Omental fat pad (tissue), 4 donors: Measurements from ENCODE around the gene MAFB. TPM values are rescaled to one million over a fixed set of nuclear protein-coding genes. Genes with fewer than 3 reads are reported as not detected.
"Not testable (repeated sequence)": the region's sequence is repeated elsewhere in the genome, so short reads cannot be mapped to it uniquely, and the experiment has no call there.

Source experiments
- ATAC-seq: fragments of 150-250 bp; one replicate; pipeline ENCODE4 v1.9.1; 2016; ENCODE audit warnings: mild to moderate bottlenecking, moderate library complexity; ENCODE audit not compliant: low FRiP score
- DNase-seq: peaks from one replicate; pipeline ENCODE4 v3.0.0-alpha.2; 2019; ENCODE audit warnings: low spot score
- total RNA-seq, 4 donors: library from RNA; depleted of rRNA; stranded (reverse); fragments of >200 nt; gene quantifications; one replicate each; pipeline ENCODE4 v1.1.0, GENCODE V29; 2016
- TF ChIP-seq, protein P1 (sequence below), 3 donors: fragments of 450-650 bp; IDR thresholded peaks; one replicate each; pipeline ENCODE4 v1.5.1; 2016 to 2017; ENCODE audit warnings: antibody characterized with exemption in 3 of 3, mild to moderate bottlenecking in 3 of 3, moderate library complexity in 2 of 3

MAFB gene
- 100 to 1,000 TPM in 1 of 4 donors, 10 to 100 TPM in 3; 44.3 to 173 (median 82.4) TPM for total RNA-seq

DNA sequence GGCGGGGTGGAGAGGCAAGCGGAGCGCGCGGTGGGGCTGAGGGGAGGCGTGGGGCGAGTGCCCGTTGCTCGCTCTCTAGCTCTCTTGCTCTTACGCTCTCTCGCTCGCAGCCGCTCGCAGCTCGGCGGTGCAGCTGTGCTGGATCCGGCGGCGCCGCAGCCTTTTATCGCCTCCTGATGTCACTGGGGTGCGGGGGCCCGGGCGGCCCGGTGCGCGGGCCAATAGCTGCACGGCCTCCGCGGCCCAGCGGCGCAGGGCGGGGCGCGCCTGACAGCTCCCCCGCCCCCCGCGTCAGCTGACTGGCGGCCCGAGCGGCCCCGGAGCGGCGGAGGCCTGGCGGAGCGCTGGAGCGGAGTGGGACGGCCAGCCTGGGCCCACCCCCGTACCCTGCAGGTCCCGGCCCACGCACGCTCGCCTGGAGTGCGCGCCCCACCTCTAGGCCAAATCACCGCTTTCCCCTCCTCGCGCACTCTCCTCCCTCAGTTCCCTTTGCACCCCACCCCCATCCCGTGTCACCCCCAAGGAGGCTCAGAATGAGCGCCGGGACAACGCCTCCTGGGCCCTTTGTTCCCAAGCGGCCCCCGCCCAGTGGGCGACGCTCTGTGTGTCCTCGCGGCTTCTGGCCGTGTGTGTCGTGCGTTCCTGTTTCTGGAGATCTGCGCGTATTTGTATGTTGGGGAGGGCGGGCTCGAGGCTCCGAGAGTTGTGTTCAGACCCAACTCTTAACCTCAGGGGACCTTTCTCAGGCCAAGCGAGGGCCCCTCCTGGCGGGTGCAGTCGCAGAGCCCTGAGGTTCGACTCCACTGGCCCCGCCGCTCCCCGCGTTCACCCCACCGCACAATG is at the start of gene MAFB:
Gene MAFB (minus strand): TSS at position 137 of the 843 bp plus-strand sequence. CDS start 386 bp downstream, outside the sequence.
- ATAC-seq: peak; percentile 89
- peak; percentile 86 for DNase-seq
- TF ChIP-seq, protein P1, sequence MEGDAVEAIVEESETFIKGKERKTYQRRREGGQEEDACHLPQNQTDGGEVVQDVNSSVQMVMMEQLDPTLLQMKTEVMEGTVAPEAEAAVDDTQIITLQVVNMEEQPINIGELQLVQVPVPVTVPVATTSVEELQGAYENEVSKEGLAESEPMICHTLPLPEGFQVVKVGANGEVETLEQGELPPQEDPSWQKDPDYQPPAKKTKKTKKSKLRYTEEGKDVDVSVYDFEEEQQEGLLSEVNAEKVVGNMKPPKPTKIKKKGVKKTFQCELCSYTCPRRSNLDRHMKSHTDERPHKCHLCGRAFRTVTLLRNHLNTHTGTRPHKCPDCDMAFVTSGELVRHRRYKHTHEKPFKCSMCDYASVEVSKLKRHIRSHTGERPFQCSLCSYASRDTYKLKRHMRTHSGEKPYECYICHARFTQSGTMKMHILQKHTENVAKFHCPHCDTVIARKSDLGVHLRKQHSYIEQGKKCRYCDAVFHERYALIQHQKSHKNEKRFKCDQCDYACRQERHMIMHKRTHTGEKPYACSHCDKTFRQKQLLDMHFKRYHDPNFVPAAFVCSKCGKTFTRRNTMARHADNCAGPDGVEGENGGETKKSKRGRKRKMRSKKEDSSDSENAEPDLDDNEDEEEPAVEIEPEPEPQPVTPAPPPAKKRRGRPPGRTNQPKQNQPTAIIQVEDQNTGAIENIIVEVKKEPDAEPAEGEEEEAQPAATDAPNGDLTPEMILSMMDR (IDR thresholded peaks at IDR 0.05): no peak

DNA sequence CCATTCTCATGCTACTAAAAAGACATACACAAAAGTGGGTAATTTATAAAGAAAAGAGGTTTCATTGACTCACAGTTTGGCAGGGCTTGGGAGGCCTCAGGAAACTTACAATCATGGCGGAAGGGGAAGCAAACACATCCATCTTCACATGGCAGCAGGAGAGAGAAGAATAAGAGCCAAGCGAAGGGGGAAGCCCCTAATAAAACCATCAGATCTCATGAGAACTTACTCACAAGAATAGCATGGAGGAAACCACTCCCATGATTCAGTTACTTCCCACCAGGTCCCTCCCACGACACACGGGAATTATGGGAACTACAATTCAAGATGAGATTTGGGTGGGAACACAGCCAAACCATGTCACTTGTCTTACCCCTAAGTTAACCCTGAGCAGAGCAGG is 47.4 kb upstream of the MAFB start:
- ATAC-seq: not testable (repeated sequence)

DNA sequence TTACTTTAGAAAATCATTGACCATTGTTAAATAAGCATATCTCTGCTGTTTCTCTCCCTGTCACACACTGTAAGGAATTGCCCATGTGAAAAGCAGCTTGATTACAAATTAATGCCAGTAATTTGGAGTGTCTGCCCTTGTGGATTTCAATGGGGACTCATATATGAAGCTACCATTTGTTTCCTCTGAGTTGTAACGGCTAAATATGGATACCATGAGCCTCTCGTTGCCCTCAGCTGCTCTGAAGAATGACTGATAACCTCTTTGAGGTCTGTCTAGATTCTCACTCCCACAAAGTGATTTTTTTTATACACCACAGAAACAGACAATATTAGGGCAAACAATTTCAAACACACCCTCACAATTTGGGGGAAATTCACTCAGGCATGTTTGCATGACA is 40.0 kb upstream of the MAFB start:
- DNase-seq (no peak), ATAC-seq (no peak)
- TF ChIP-seq, protein P1 (IDR thresholded peaks at IDR 0.05): no peak

More for the DNA sequence above, 47.4 kb upstream of the MAFB start:
- DNase-seq: not testable (repeated sequence)

DNA sequence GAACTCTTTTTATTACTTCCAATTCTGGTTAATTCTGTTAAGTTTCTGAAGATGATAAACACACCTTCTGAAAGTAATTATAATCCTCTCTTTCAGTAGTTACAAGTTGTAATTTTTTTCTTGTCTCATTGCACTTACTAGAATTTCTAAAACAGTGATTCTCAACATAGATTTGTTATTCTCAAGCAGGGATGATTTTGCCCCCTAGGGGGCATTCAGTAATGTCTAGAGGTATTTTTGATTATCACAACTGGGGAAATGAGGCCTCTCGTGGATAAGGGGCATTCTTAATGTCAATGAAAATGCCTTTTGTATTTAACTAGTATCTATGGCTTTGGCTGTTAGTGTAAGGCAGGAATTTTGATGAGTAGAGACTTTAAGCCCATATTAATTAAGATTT is 39.4 kb upstream of the MAFB start:
- ATAC-seq (no peak), DNase-seq (no peak)
- TF ChIP-seq, protein P1 (IDR thresholded peaks at IDR 0.05): no peak

DNA sequence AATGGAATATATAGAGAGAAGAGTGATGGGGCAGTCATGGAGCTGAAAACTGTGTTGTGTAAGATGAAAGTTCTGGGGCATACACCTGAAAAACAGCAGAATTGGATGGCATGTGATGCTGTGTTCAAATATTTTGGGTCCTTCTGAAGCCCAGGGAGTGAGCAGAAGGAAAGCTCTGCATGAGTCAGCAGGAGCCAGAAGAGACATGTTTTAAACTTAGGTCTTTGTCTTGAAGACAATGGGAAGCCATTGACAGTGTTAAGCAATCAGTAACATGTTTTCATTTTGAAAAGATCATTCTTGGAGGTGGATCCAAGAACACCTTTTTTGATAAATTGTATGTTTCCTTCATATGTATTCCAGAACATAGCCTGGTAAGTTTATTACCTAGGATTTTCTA is 38.9 kb upstream of the MAFB start:
- DNase-seq (no peak), ATAC-seq (no peak)
- TF ChIP-seq, protein P1 (IDR thresholded peaks at IDR 0.05): no peak

DNA sequence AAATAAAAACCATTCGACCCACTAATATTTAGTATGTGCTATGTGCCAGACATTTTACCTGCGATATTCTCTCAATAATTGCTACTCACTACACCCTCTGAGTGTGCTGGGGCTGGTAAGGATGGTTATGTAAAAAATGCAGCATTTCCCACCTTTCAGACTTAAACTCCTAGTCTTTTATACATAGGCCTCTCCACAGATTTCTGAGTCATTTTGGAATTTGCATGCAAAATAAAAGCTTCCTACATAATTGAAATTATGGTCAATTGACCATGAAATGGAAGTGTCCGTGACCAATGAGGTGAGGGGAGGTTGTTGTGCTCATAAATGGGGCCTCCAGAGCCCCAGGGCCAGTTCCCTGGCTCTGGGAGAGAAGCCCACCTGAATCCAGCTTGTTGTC is 37.7 kb upstream of the MAFB start:
- TF ChIP-seq, protein P1 (IDR thresholded peaks at IDR 0.05): no peak
- no peak for DNase-seq
- ATAC-seq: no peak

DNA sequence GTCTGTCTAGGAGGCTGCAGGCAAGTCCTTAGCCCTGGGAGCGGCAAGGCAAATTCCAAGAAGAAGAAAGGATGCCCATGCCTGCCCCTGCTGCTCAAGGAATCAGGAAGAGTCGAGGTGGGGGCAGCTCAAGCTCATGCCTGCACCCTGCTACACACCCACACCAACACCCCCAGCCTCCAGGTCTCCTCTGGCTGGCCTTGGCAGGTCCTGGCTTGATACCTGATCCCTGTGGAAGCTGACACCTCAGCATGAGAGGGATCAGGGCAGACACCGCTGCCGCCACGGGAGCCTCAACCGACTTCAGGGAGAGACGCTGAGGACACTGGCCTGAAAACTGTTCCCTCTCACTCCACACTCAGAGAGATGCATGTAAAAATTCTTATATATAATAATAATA is 35.5 kb upstream of the MAFB start:
- DNase-seq (no peak), ATAC-seq (no peak)
- TF ChIP-seq, protein P1 (IDR thresholded peaks at IDR 0.05): no peak
